Stimulated activated CD4-positive, alpha-beta T cell treated with anti-CD3 and anti-CD28 coated beads, Interleukin-1b, Interleukin-23, amount 100 ng/mL, for 48 hours (primary cell): ENCODE data around the gene RNF217.

Experiments
- DNase-seq: peaks from one replicate; pipeline ENCODE4 v3.0.0-alpha.2; 2020

RNF217 gene

GRCh38 chr6:124991764-124992295, 29.6 kb downstream of the RNF217 start:
- DNase-seq = no peak

- no peak for DNase-seq
These were observed 31.1 kb downstream of the RNF217 start for GRCh38 chr6:124993327-124993726.

GRCh38 chr6:124994648-124995047, 32.4 kb downstream of the RNF217 start:
- DNase-seq = no peak

GRCh38 chr6:124995131-124995530, 32.9 kb downstream of the RNF217 start:
- no peak for DNase-seq

GRCh38 chr6:124995645-124996325, 33.5 kb downstream of the RNF217 start:
- no peak for DNase-seq

GRCh38 chr6:124996411-124996810, 34.2 kb downstream of the RNF217 start:
- no peak for DNase-seq

- no peak for DNase-seq
These were observed 35.1 kb downstream of the RNF217 start for GRCh38 chr6:124997196-124997875.

- no peak for DNase-seq
These were observed 37.0 kb downstream of the RNF217 start for GRCh38 chr6:124999105-124999764.

GRCh38 chr6:125001684-125002405, 39.6 kb downstream of the RNF217 start:
- DNase-seq = no peak

- DNase-seq = no peak
These were observed 40.1 kb downstream of the RNF217 start for GRCh38 chr6:125002406-125002741.

GRCh38 chr6:125003070-125003469, 40.8 kb downstream of the RNF217 start:
- DNase-seq = no peak

GRCh38 chr6:125004198-125004597, 42.0 kb downstream of the RNF217 start:
- no peak for DNase-seq

GRCh38 chr6:125004797-125005595, 42.8 kb downstream of the RNF217 start:
- DNase-seq = no peak

- DNase-seq = no peak
These were observed 46.0 kb downstream of the RNF217 start for GRCh38 chr6:125008261-125008703.

GRCh38 chr6:125008957-125009356, 46.7 kb downstream of the RNF217 start:
- no peak for DNase-seq

GRCh38 chr6:125009578-125009977, 47.3 kb downstream of the RNF217 start:
- no peak for DNase-seq

- no peak for DNase-seq
These were observed 51.9 kb downstream of the RNF217 start for GRCh38 chr6:125013938-125014660.

GRCh38 chr6:125014661-125014957, 52.4 kb downstream of the RNF217 start:
- no peak for DNase-seq

- no peak for DNase-seq
These were observed 52.9 kb downstream of the RNF217 start for GRCh38 chr6:125015152-125015551.

GRCh38 chr6:125018136-125018535, 55.9 kb downstream of the RNF217 start:
- no peak for DNase-seq

- DNase-seq = no peak
These were observed 57.0 kb downstream of the RNF217 start for GRCh38 chr6:125019281-125019680.

- DNase-seq = no peak
These were observed 57.7 kb downstream of the RNF217 start for GRCh38 chr6:125019918-125020317.
